Measurements from ENCODE around the gene KIF3C.

DNA sequence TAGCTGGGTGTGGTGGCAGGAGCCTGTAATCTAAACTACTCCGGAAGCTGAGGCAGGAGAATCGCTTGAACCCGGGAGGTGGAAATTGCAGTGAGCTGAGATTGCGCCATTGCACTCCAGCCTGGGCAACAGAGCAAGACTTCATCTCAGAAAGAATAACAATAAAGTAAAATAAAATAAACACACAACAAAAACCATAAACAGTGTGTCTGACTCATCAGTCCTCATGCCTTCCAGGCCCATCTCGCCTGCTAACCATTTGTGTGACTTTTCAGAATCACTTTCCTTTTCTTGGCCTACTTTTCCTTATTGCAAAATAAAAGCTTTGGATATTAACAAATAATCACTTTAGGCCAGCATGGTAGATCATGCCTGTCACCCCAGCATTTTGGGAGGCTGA is 62.0 kb downstream of the KIF3C start:
- no peak for TF ChIP-seq POLR2AphosphoS5 (IDR thresholded peaks at IDR 0.05; ENCODE audit: low read depth, low read length)
- no peak for TF ChIP-seq SIN3A (IDR thresholded peaks at IDR 0.05; ENCODE audit: borderline replicate concordance, insufficient read depth, low read length)
- TF ChIP-seq TAF1 (IDR thresholded peaks at IDR 0.05; ENCODE audit: borderline replicate concordance, insufficient read depth, low read length), result no peak
- TF ChIP-seq, protein P1, sequence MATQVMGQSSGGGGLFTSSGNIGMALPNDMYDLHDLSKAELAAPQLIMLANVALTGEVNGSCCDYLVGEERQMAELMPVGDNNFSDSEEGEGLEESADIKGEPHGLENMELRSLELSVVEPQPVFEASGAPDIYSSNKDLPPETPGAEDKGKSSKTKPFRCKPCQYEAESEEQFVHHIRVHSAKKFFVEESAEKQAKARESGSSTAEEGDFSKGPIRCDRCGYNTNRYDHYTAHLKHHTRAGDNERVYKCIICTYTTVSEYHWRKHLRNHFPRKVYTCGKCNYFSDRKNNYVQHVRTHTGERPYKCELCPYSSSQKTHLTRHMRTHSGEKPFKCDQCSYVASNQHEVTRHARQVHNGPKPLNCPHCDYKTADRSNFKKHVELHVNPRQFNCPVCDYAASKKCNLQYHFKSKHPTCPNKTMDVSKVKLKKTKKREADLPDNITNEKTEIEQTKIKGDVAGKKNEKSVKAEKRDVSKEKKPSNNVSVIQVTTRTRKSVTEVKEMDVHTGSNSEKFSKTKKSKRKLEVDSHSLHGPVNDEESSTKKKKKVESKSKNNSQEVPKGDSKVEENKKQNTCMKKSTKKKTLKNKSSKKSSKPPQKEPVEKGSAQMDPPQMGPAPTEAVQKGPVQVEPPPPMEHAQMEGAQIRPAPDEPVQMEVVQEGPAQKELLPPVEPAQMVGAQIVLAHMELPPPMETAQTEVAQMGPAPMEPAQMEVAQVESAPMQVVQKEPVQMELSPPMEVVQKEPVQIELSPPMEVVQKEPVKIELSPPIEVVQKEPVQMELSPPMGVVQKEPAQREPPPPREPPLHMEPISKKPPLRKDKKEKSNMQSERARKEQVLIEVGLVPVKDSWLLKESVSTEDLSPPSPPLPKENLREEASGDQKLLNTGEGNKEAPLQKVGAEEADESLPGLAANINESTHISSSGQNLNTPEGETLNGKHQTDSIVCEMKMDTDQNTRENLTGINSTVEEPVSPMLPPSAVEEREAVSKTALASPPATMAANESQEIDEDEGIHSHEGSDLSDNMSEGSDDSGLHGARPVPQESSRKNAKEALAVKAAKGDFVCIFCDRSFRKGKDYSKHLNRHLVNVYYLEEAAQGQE (IDR thresholded peaks at IDR 0.05; ENCODE audit: insufficient read depth in 1 of 2, low read depth in 2 of 2, low read length in 2 of 2), result no peak

Measured in PFSK-1 (cell line).